Natural killer cell (primary cell): ENCODE results near the gene VPS13D. TPM values are rescaled to one million over a fixed set of nuclear protein-coding genes. Genes with fewer than 3 reads are reported as not detected.

Source experiments
- ATAC-seq, 3 donors: fragments of 150-1000 bp in 2 of 3; fragments of 200-7000 bp in 1 of 3; cut with Tn5 transposase; 1 replicate in 1 of 3; 2 replicates in 2 of 3; pipeline ENCODE4 v1.10.0; 2021; ENCODE audit warnings: mild to moderate bottlenecking in 2 of 3, moderate library complexity in 2 of 3
- DNase-seq, 2 donors: peaks; one replicate each; pipeline versions ENCODE4 v3.0.0 to v3.0.0-alpha.2; 2013 to 2021; ENCODE audit warnings: mixed read lengths in 1 of 2
- H3K27ac ChIP-seq: one replicate; pipeline ENCODE4 v1.5.1; 2013; ENCODE audit warnings: mild to moderate bottlenecking, low read length
- H3K27me3 ChIP-seq: one replicate; pipeline ENCODE4 v1.6.1; 2013; ENCODE audit warnings: low read length; ENCODE audit not compliant: control insufficient read depth, insufficient read depth
- H3K36me3 ChIP-seq: one replicate; pipeline ENCODE4 v1.6.1; 2013; ENCODE audit warnings: low read length; ENCODE audit not compliant: control insufficient read depth, insufficient read depth
- H3K4me1 ChIP-seq: one replicate; pipeline ENCODE4 v1.6.1; 2013; ENCODE audit warnings: low read length; ENCODE audit not compliant: control insufficient read depth, insufficient read depth
- H3K4me3 ChIP-seq: one replicate; pipeline ENCODE4 v1.5.1; 2013; ENCODE audit warnings: low read length
- H3K9me3 ChIP-seq: one replicate; pipeline ENCODE4 v1.6.1; 2013; ENCODE audit warnings: low read length; ENCODE audit not compliant: control insufficient read depth, insufficient read depth
- H3K27ac Mint-ChIP-seq, 2 donors: one replicate each; pipeline ENCODE4 v1.8.0; 2022; ENCODE audit warnings: mild to moderate bottlenecking in 2 of 2, mixed read lengths in 2 of 2, moderate library complexity in 1 of 2
- H3K27me3 Mint-ChIP-seq, 2 donors: one replicate each; pipeline ENCODE4 v1.8.0; 2022; ENCODE audit warnings: low read depth in 2 of 2, mixed read lengths in 2 of 2
- H3K36me3 Mint-ChIP-seq: one replicate; pipeline ENCODE4 v1.8.0; 2022; ENCODE audit warnings: mixed read lengths
- H3K4me1 Mint-ChIP-seq, 2 donors: one replicate each; pipeline ENCODE4 v1.8.0; 2022; ENCODE audit warnings: mixed read lengths in 2 of 2
- H3K4me3 Mint-ChIP-seq: one replicate; pipeline ENCODE4 v1.8.0; 2022; ENCODE audit warnings: mild to moderate bottlenecking, moderate library complexity, mixed read lengths
- H3K9me3 Mint-ChIP-seq, 2 donors: one replicate each; pipeline ENCODE4 v1.8.0; 2022; ENCODE audit warnings: mixed read lengths in 2 of 2
- CTCF ChIP-seq: fragments of 200-600 bp; IDR thresholded peaks from one replicate; pipeline ENCODE4 v1.8.0; 2022; ENCODE audit warnings: antibody characterized with exemption
- WGBS: methylation state at CpG from one replicate; pipeline ENCODE4 v1.1.7; 2013; ENCODE audit warnings: missing lambda C conversion rate; ENCODE audit not compliant: insufficient coverage; 5-methylcytosine and 5-hydroxymethylcytosine counted together
- intact Hi-C: fragments of 100-400 bp; cut with micrococcal nuclease; formaldehyde crosslinking; loops from one replicate; pipeline ENCODE4 v1.14.2; 2022
- total RNA-seq, 4 donors: library from RNA; stranded (reverse); fragments of 120-200 nt in 1 of 4; gene quantifications; one replicate each; pipeline versions ENCODE4 v1.2.3 to v1.2.4, GENCODE V29; 2013 to 2022

Gene VPS13D
- total RNA-seq, 3 donors from 2014 or later (not counting 1 experiment from before 2014, with no cell fraction given): 66.3 to 94.0 (median 81.7) TPM

- DNase-seq (no peak), ATAC-seq (no peak)
- Histone ChIP-seq H3K9me3 (no peaks in the 10 kb centered on the region), H3K4me1 (no peaks in the 10 kb centered on the region), H3K27me3 (no peaks in the 10 kb centered on the region), H3K4me3 (no peak overlapping the region), H3K27ac (no peak overlapping the region), H3K36me3 (peaks cover 59% of the 10 kb centered on the region)
- 98% methylated on average over 11 of the region's 11 CpGs for WGBS
- Mint-ChIP-seq H3K9me3 (no peaks in the 10 kb centered on the region), H3K27me3 (no peaks in the 10 kb centered on the region), H3K27ac (no peak overlapping the region), H3K36me3 (peaks cover 13% of the 10 kb centered on the region), H3K4me1 (peaks cover 16 to 17% of the 10 kb centered on the region in 2 donors), H3K4me3 (no peak overlapping the region)
- intact Hi-C loops: no loop called here
- no peak for TF ChIP-seq CTCF
Observed at GRCh38 chr1:12293416-12293815, 63.6 kb downstream of the VPS13D start.

GRCh38 chr1:12294076-12294475 is 64.2 kb downstream of the VPS13D start:
- H3K27me3 Mint-ChIP-seq: no peaks in the 10 kb centered on the region
- no peak overlapping the region for H3K4me3 ChIP-seq
- no CpG with 5 or more reads among the region's 3 CpGs for WGBS
- H3K9me3 Mint-ChIP-seq: no peaks in the 10 kb centered on the region
- peaks cover 16 to 17% of the 10 kb centered on the region in 2 donors for H3K4me1 Mint-ChIP-seq
- no peak overlapping the region for H3K27ac Mint-ChIP-seq
- H3K36me3 Mint-ChIP-seq: peaks cover 17% of the 10 kb centered on the region
- H3K27me3 ChIP-seq: no peaks in the 10 kb centered on the region
- no peaks in the 10 kb centered on the region for H3K4me1 ChIP-seq
- peaks cover 64% of the 10 kb centered on the region for H3K36me3 ChIP-seq
- ATAC-seq: no peak
- H3K27ac ChIP-seq: no peak overlapping the region
- no peak for DNase-seq
- no peak overlapping the region for H3K4me3 Mint-ChIP-seq
- no peaks in the 10 kb centered on the region for H3K9me3 ChIP-seq
- TF ChIP-seq CTCF: no peak
- intact Hi-C loops: no loop called here

- peak overlapping the region in 1 of 2 donors; percentile 57 for H3K27ac Mint-ChIP-seq
- no peak overlapping the region for H3K4me3 Mint-ChIP-seq
- intact Hi-C loops: no loop called here
- Histone ChIP-seq H3K4me1 (no peaks in the 10 kb centered on the region), H3K9me3 (no peaks in the 10 kb centered on the region), H3K27ac (no peak overlapping the region), H3K27me3 (no peaks in the 10 kb centered on the region), H3K4me3 (no peak overlapping the region), H3K36me3 (peaks cover 63% of the 10 kb centered on the region)
- 100% methylated on average over 2 of the region's 3 CpGs for WGBS
- peaks cover 23% of the 10 kb centered on the region for H3K36me3 Mint-ChIP-seq
- no peak for DNase-seq
- no peak for TF ChIP-seq CTCF
- no peaks in the 10 kb centered on the region for H3K27me3 Mint-ChIP-seq
- H3K4me1 Mint-ChIP-seq: peaks cover 16 to 17% of the 10 kb centered on the region in 2 donors
- H3K9me3 Mint-ChIP-seq: no peaks in the 10 kb centered on the region
- ATAC-seq: no peak
Observed at GRCh38 chr1:12296016-12296415, 66.2 kb downstream of the VPS13D start.

- Mint-ChIP-seq H3K27me3 (no peaks in the 10 kb centered on the region), H3K27ac (peak overlapping the region; percentile 57 to 73), H3K4me3 (no peak overlapping the region), H3K36me3 (peaks cover 23% of the 10 kb centered on the region), H3K9me3 (no peaks in the 10 kb centered on the region), H3K4me1 (peaks cover 17% of the 10 kb centered on the region in 2 donors)
- Histone ChIP-seq H3K36me3 (peaks cover 64% of the 10 kb centered on the region), H3K4me1 (no peaks in the 10 kb centered on the region), H3K27me3 (no peaks in the 10 kb centered on the region), H3K27ac (no peak overlapping the region), H3K4me3 (no peak overlapping the region), H3K9me3 (no peaks in the 10 kb centered on the region)
- whole genome bisulfite sequencing: 0% methylated on average over 1 of the region's 1 CpG
- no peak for TF ChIP-seq CTCF
- ATAC-seq (peak in 2 of 3 donors; percentile 24 to 52), DNase-seq (no peak)
- intact Hi-C loops: no loop called here
Observed at GRCh38 chr1:12296623-12297022, 66.8 kb downstream of the VPS13D start.
